AG04449 (cell line): Measurements from ENCODE around the gene MYCT1.

Experiments used
- CTCF ChIA-PET: fragments of 350-600 bp; formaldehyde crosslinking; extraction: SDS; loops from one replicate; lab custom pipeline; 2021; ENCODE audit warnings: antibody characterized with exemption; lab: Yijun Ruan, JAX
- POLR2A ChIA-PET: fragments of 400-600, 350-600 bp; formaldehyde crosslinking; extraction: SDS; loops from one replicate; lab custom pipeline; 2020; ENCODE audit warnings: antibody characterized with exemption, inconsistent platforms; lab: Yijun Ruan, JAX
- DNase-seq: peaks from one replicate; pipeline ENCODE4 v3.0.0-alpha.2; 2010; ENCODE audit warnings: low read depth, low spot score
- H3K4me3 ChIP-seq: 2 replicates; pipeline ENCODE4 v1.5.1; 2011; ENCODE audit warnings: low read depth, mild to moderate bottlenecking, control low read depth, low read length
- TF ChIP-seq, protein P1 (sequence below): IDR thresholded peaks from one replicate; pipeline ENCODE4 v1.5.1; 2011; ENCODE audit warnings: mild to moderate bottlenecking, moderate library complexity, low read length, control low read depth, inconsistent platforms; ENCODE audit not compliant: insufficient read depth; ENCODE audit errors: missing control alignments

MYCT1 gene

DNA sequence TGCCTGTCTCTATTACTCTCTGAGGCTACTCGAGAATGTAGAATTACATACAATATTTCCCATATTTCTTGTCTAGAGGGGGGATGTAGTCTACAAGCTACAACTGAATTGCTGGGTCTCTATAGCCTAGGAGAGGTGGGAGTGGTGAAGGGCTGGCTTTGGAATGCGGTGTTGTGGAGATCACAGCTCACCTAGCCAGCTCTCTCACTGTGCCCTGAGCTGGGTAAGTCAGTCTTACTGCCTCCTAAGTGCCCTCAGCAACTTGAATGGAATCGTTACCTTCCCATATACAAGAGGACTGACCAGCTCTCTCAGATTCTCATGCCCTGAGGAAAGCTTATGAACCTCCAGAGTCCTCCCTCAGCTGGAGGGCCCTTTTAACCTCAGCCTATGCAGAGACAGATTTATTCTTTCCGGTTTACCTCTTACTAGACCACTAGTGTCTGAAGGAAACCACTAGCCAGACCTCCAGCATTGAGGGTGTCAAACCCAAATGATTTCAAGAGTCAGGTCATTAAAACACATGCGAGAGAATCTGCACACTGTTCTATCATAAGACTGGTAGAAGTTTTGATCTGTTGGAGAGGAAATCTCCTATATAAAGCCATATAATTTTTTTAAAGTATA, 73.5 kb downstream of the MYCT1 start:
- no peak for DNase-seq
- TF ChIP-seq, protein P1, sequence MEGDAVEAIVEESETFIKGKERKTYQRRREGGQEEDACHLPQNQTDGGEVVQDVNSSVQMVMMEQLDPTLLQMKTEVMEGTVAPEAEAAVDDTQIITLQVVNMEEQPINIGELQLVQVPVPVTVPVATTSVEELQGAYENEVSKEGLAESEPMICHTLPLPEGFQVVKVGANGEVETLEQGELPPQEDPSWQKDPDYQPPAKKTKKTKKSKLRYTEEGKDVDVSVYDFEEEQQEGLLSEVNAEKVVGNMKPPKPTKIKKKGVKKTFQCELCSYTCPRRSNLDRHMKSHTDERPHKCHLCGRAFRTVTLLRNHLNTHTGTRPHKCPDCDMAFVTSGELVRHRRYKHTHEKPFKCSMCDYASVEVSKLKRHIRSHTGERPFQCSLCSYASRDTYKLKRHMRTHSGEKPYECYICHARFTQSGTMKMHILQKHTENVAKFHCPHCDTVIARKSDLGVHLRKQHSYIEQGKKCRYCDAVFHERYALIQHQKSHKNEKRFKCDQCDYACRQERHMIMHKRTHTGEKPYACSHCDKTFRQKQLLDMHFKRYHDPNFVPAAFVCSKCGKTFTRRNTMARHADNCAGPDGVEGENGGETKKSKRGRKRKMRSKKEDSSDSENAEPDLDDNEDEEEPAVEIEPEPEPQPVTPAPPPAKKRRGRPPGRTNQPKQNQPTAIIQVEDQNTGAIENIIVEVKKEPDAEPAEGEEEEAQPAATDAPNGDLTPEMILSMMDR: no peak
- POLR2A ChIA-PET: no interaction called here
- CTCF ChIA-PET: no interaction called here
- H3K4me3 ChIP-seq: no peak overlapping the region
